ENCODE measurements around the gene NAPEPLD. TPM values are rescaled to one million over a fixed set of nuclear protein-coding genes. Genes with fewer than 3 reads are reported as not detected.
"Not testable (repeated sequence)": the region's sequence is repeated elsewhere in the genome, so short reads cannot be mapped to it uniquely, and the experiment has no call there.

The NAPEPLD gene
- total RNA-seq, 1 donor from 2014 or later, result 9.6 TPM

GRCh38 chr7:103065667-103066066 is 83.2 kb downstream of the NAPEPLD start:
- no peaks in the 10 kb centered on the region for H3K4me1 Mint-ChIP-seq (ENCODE audit: low read depth)
- no peak overlapping the region for H3K27ac Mint-ChIP-seq
- H3K27me3 Mint-ChIP-seq (ENCODE audit: low read depth), result peaks cover 19% of the 10 kb centered on the region
- H3K36me3 Mint-ChIP-seq (ENCODE audit: low read depth), result no peaks in the 10 kb centered on the region
- H3K4me3 Mint-ChIP-seq (ENCODE audit: low read depth), result no peak overlapping the region
- peak; percentile 18 for DNase-seq (ENCODE audit: low spot score)
- H3K9me3 Mint-ChIP-seq, result no peaks in the 10 kb centered on the region
- intact Hi-C loops (cut with micrococcal nuclease), result no loop called here

GRCh38 chr7:103063895-103064294 is 85.0 kb downstream of the NAPEPLD start:
- Mint-ChIP-seq H3K4me1 (ENCODE audit: low read depth) (no peaks in the 10 kb centered on the region), H3K9me3 (no peaks in the 10 kb centered on the region), H3K36me3 (ENCODE audit: low read depth) (no peaks in the 10 kb centered on the region), H3K27ac (no peak overlapping the region), H3K27me3 (ENCODE audit: low read depth) (peaks cover 19% of the 10 kb centered on the region), H3K4me3 (ENCODE audit: low read depth) (no peak overlapping the region)
- intact Hi-C loops (cut with micrococcal nuclease), result loop anchor here (5.0 kb wide), 1 partner anchor 302 kb away; no protein-coding TSS in a partner anchor
- DNase-seq (ENCODE audit: low spot score), result no peak

GRCh38 chr7:103059471-103059870 is 89.4 kb downstream of the NAPEPLD start:
- Mint-ChIP-seq H3K27me3 (ENCODE audit: low read depth) (peaks cover 6% of the 10 kb centered on the region), H3K27ac (no peak overlapping the region), H3K9me3 (no peaks in the 10 kb centered on the region), H3K4me1 (ENCODE audit: low read depth) (no peaks in the 10 kb centered on the region), H3K4me3 (ENCODE audit: low read depth) (no peak overlapping the region), H3K36me3 (ENCODE audit: low read depth) (no peaks in the 10 kb centered on the region)
- DNase-seq (ENCODE audit: low spot score), result no peak
- intact Hi-C loops (cut with micrococcal nuclease), result no loop called here

- H3K4me3 Mint-ChIP-seq (ENCODE audit: low read depth), result no peak overlapping the region
- H3K27me3 Mint-ChIP-seq (ENCODE audit: low read depth), result peaks cover 6% of the 10 kb centered on the region
- H3K27ac Mint-ChIP-seq, result no peak overlapping the region
- DNase-seq (ENCODE audit: low spot score), result no peak
- H3K9me3 Mint-ChIP-seq, result no peaks in the 10 kb centered on the region
- intact Hi-C loops (cut with micrococcal nuclease), result no loop called here
- no peaks in the 10 kb centered on the region for H3K4me1 Mint-ChIP-seq (ENCODE audit: low read depth)
- no peaks in the 10 kb centered on the region for H3K36me3 Mint-ChIP-seq (ENCODE audit: low read depth)
These were observed 90.8 kb downstream of the NAPEPLD start for GRCh38 chr7:103058122-103058521.

GRCh38 chr7:103056006-103056405 is 92.9 kb downstream of the NAPEPLD start:
- DNase-seq (ENCODE audit: low spot score); H3K36me3 Mint-ChIP-seq (ENCODE audit: low read depth); H3K4me3 Mint-ChIP-seq (ENCODE audit: low read depth); H3K9me3 Mint-ChIP-seq; H3K27ac Mint-ChIP-seq; H3K27me3 Mint-ChIP-seq (ENCODE audit: low read depth); intact Hi-C loops (cut with micrococcal nuclease); H3K4me1 Mint-ChIP-seq (ENCODE audit: low read depth): not testable (repeated sequence)

- Mint-ChIP-seq H3K4me1 (ENCODE audit: low read depth) (no peaks in the 10 kb centered on the region), H3K9me3 (peaks cover 20% of the 10 kb centered on the region), H3K36me3 (ENCODE audit: low read depth) (no peaks in the 10 kb centered on the region), H3K27ac (no peak overlapping the region), H3K4me3 (ENCODE audit: low read depth) (no peak overlapping the region), H3K27me3 (ENCODE audit: low read depth) (no peaks in the 10 kb centered on the region)
- no peak for DNase-seq (ENCODE audit: low spot score)
- intact Hi-C loops (cut with micrococcal nuclease), result no loop called here
These were observed 97.4 kb downstream of the NAPEPLD start for GRCh38 chr7:103051519-103051918.

Other genes starting within 250 kb of the NAPEPLD start
- 0.18 TPM in 1 of 2 replicates, not detected in the other for gene LRRC17, start 236.1 kb downstream of the NAPEPLD start, total RNA-seq
- gene FBXL13, start 74.3 kb downstream of the NAPEPLD start, total RNA-seq, result 0.41 and 0.76 TPM in 2 replicates
- 46.9 and 49.1 TPM in 2 replicates for gene ARMC10, start 74.0 kb downstream of the NAPEPLD start, total RNA-seq
- gene PMPCB, start 148.3 kb upstream of the NAPEPLD start, total RNA-seq, result 69.2 and 71.5 TPM in 2 replicates
- gene DNAJC2, start 195.7 kb upstream of the NAPEPLD start, total RNA-seq, result 49.2 and 51.8 TPM in 2 replicates
- gene PSMC2, start 198.5 kb upstream of the NAPEPLD start, total RNA-seq, result 208 and 218 TPM in 2 replicates

Data from activated T-helper 2 cell treated with anti-CD3 and anti-CD28 coated beads, Interferon-gamma antibody, Interleukin-2, Interleukin-4, amounts not matched to agents 10 μg/mL and 5 μg/mL and 100 μg/mL, durations not matched to agents 14 hours and 24 hours and 36 hours (primary cell).